HG03175 (cell line): ENCODE results near the gene DDX20.

Experiments
- ATAC-seq: cut with Tn5 transposase; IDR thresholded peaks from one replicate; pipeline ENCODE4 v1.9.1; 2021; ENCODE audit warnings: mild to moderate bottlenecking, moderate library complexity; ENCODE audit not compliant: unreplicated experiment

DDX20 gene

GRCh38 chr1:111755331-111756123 lies at the start of gene DDX20:
TSS of gene DDX20 (plus strand) at chr1:111755901. CDS start at chr1:111755925, 24 bp downstream.
- ATAC-seq = peak; percentile 92

- ATAC-seq = no peak
Observed at GRCh38 chr1:111706921-111707320, 48.8 kb upstream of the DDX20 start.

- no peak for ATAC-seq
Observed at GRCh38 chr1:111707906-111708305, 47.8 kb upstream of the DDX20 start.

GRCh38 chr1:111709986-111710385 lies 45.7 kb upstream of the DDX20 start:
- ATAC-seq = no peak

GRCh38 chr1:111716333-111716732 lies 39.4 kb upstream of the DDX20 start:
- ATAC-seq = no peak

GRCh38 chr1:111717450-111717849 lies 38.3 kb upstream of the DDX20 start:
- no peak for ATAC-seq

GRCh38 chr1:111719135-111719534 lies 36.6 kb upstream of the DDX20 start:
- no peak for ATAC-seq

GRCh38 chr1:111719674-111720132 lies 36.0 kb upstream of the DDX20 start:
- no peak for ATAC-seq

GRCh38 chr1:111720274-111720976 lies 35.3 kb upstream of the DDX20 start:
- no peak for ATAC-seq

GRCh38 chr1:111720977-111721786 lies 34.5 kb upstream of the DDX20 start:
- ATAC-seq = no peak

GRCh38 chr1:111723091-111723806 lies 32.5 kb upstream of the DDX20 start:
- no peak for ATAC-seq

GRCh38 chr1:111723871-111724270 lies 31.8 kb upstream of the DDX20 start:
- no peak for ATAC-seq

- no peak for ATAC-seq
Observed at GRCh38 chr1:111725192-111725591, 30.5 kb upstream of the DDX20 start.

- ATAC-seq = no peak
Observed at GRCh38 chr1:111727056-111727455, 28.6 kb upstream of the DDX20 start.

GRCh38 chr1:111729271-111729921 lies 26.3 kb upstream of the DDX20 start:
- no peak for ATAC-seq

- ATAC-seq = no peak
Observed at GRCh38 chr1:111729946-111730681, 25.6 kb upstream of the DDX20 start.

GRCh38 chr1:111730706-111731105 lies 25.0 kb upstream of the DDX20 start:
- ATAC-seq = no peak

- ATAC-seq = no peak
Observed at GRCh38 chr1:111731956-111732355, 23.7 kb upstream of the DDX20 start.

- ATAC-seq = no peak
Observed at GRCh38 chr1:111732718-111733117, 23.0 kb upstream of the DDX20 start.
